Pancreas (tissue), 10 donors: ENCODE data around the gene DEUP1. TPM values are rescaled to one million over a fixed set of nuclear protein-coding genes. Genes with fewer than 3 reads are reported as not detected.

ENCODE experiments used
- ATAC-seq, 4 donors: fragments of 200-7000 bp; cut with Tn5 transposase; one replicate each; pipeline versions ENCODE4 v1.8.0 to v1.9.1; 2020; ENCODE audit warnings: mild to moderate bottlenecking in 4 of 4, moderate library complexity in 4 of 4
- DNase-seq, 6 donors: peaks; one replicate each; pipeline ENCODE4 v3.0.0-alpha.2; 2020
- FAIRE-seq: peaks from 2 replicates; lab custom pipeline; 2012; peaks lifted over from hg19 to GRCh38; lab: Jason Lieb, UNC
- H3K27ac ChIP-seq, 4 donors: fragments of 200-600 bp; sonication (generic); 1 replicate in 3 of 4; 2 replicates in 1 of 4; pipeline versions ENCODE4 v1.5.0 to v1.8.0; 2020
- H3K27me3 ChIP-seq, 4 donors: fragments of 200-600 bp; one replicate each; pipeline ENCODE4 v1.8.0; 2021
- H3K36me3 ChIP-seq, 3 donors: fragments of 200-600 bp; sonication (generic) in 1 of 3; one replicate each; pipeline versions ENCODE4 v1.5.0 to v1.8.0; 2020 to 2021
- H3K4me1 ChIP-seq, 3 donors: fragments of 200-600 bp; one replicate each; pipeline ENCODE4 v1.8.0; 2021
- H3K4me3 ChIP-seq, 4 donors: fragments of 200-600 bp; sonication (generic) in 2 of 4; one replicate each; pipeline versions ENCODE4 v1.5.0 to v1.8.0; 2020 to 2021
- H3K9me3 ChIP-seq, 4 donors: fragments of 200-600 bp; one replicate each; pipeline ENCODE4 v1.8.0; 2021
- CTCF ChIP-seq, 4 donors: fragments of 200-600 bp; sonication (generic) in 3 of 4; IDR thresholded peaks; one replicate each; pipeline versions ENCODE4 v1.5.0 to v1.8.0; 2021; ENCODE audit warnings: antibody characterized with exemption in 4 of 4
- WGBS, 2 donors: extraction: QIAGEN DNeasy Blood & Tissue Kit; methylation state at CpG; one replicate each; pipeline ENCODE4 v1.1.7; 2013; 5-methylcytosine and 5-hydroxymethylcytosine counted together
- intact Hi-C, 3 donors: fragments of 100-400 bp; cut with DNase I; formaldehyde crosslinking; loops; one replicate each; pipeline versions ENCODE4 v1.11.1 to v1.14.2; 2022
- polyA plus RNA-seq, 2 donors: library from polyadenylated mRNA; stranded (reverse); fragments of 200-250 nt; gene quantifications; one replicate each; pipeline ENCODE4 v1.2.3, GENCODE V29; 2013
- total RNA-seq, 6 donors: library from RNA; stranded (reverse); fragmentation: NEBNext Ultra II Directional in 4 of 6; extraction: Animal tissue kit (Norgen Biotek cat#: 25700) in 4 of 6; gene quantifications; one replicate each; pipeline versions ENCODE4 v1.2.1 to v1.2.4, GENCODE V29; 2021 to 2023
- donor health status: healthy with polysubstance abuse.
- donor health status: DM: no; HTN: no; CAD: no; lungs with moderate emphysema.
- donor health status: DM: no; HTN: no; CAD: no.
- donor health status: control.
- donor health status: control.
- donor health status: Bipolar disorder and iron deficiency.
- donor health status: DM: yes; HTN: yes; CAD: no.
- donor health status: DM: no; HTN: no; CAD: no.
- donor health status: DM: no; HTN: no; CAD: no.
- donor health status: DM: yes; HTN: yes; CAD: no.

Gene DEUP1
- total RNA-seq (under 1 TPM in 5 of 6 donors, not detected in 1; 0.12 to 0.52 (median 0.28) TPM), polyA plus RNA-seq (1 to 10 TPM in 1 of 2 donors, under 1 TPM in 1; 0.15 to 1.1 TPM)

- ATAC-seq (peak; percentile 94 to 98 (median 95)), FAIRE-seq (no peak), DNase-seq (peak; percentile 66 to 91 (median 78))
- Histone ChIP-seq H3K4me3 (peak within 1 kb of the TSS; percentile 18 to 51 (median 44)), H3K4me1 (no peaks in the 10 kb centered on the region), H3K27ac (no peak within 1 kb of the TSS), H3K27me3 (no peaks in the 10 kb centered on the region), H3K9me3 (no peaks in the 10 kb centered on the region), H3K36me3 (no peaks in the 10 kb centered on the region)
- TF ChIP-seq CTCF (IDR thresholded peaks at IDR 0.05): no peak
- intact Hi-C loops: no loop called here
- WGBS, 2 donors: 5 to 6% methylated on average over 54 to 73 of the region's 73 CpGs
Measured at GRCh38 chr11:93330446-93330984, at the start of gene DEUP1. TSS of gene DEUP1 (plus strand) at chr11:93330742. CDS start at chr11:93332260, 1,518 bp downstream.

GRCh38 chr11:93285430-93285829 lies 45.1 kb upstream of the DEUP1 start:
- H3K27ac ChIP-seq: no peak overlapping the region
- H3K27me3 ChIP-seq: no peaks in the 10 kb centered on the region
- intact Hi-C loops: no loop called here
- TF ChIP-seq CTCF (IDR thresholded peaks at IDR 0.05): no peak
- 37 to 90% methylated on average over 2 of the region's 2 CpGs for WGBS, 2 donors
- H3K4me3 ChIP-seq: no peak overlapping the region
- no peaks in the 10 kb centered on the region for H3K9me3 ChIP-seq
- DNase-seq (no peak), FAIRE-seq (no peak), ATAC-seq (no peak)
- no peaks in the 10 kb centered on the region for H3K36me3 ChIP-seq
- H3K4me1 ChIP-seq: no peaks in the 10 kb centered on the region

GRCh38 chr11:93287434-93287833 lies 43.1 kb upstream of the DEUP1 start:
- ATAC-seq: no peak
- no peak for FAIRE-seq
- intact Hi-C loops: no loop called here
- Histone ChIP-seq H3K27me3 (no peaks in the 10 kb centered on the region), H3K4me1 (no peaks in the 10 kb centered on the region), H3K9me3 (no peaks in the 10 kb centered on the region), H3K27ac (no peak overlapping the region), H3K36me3 (no peaks in the 10 kb centered on the region), H3K4me3 (no peak overlapping the region)
- WGBS, 2 donors: 90 to 92% methylated on average over 2 of the region's 2 CpGs
- no peak for DNase-seq
- no peak for TF ChIP-seq CTCF (IDR thresholded peaks at IDR 0.05)

- ATAC-seq (no peak), DNase-seq (no peak), FAIRE-seq (no peak)
- Histone ChIP-seq H3K27ac (no peak overlapping the region), H3K27me3 (no peaks in the 10 kb centered on the region), H3K4me1 (no peaks in the 10 kb centered on the region), H3K9me3 (no peaks in the 10 kb centered on the region), H3K36me3 (no peaks in the 10 kb centered on the region), H3K4me3 (no peak overlapping the region)
- WGBS, 2 donors: 44 to 52% methylated on average over 3 of the region's 3 CpGs
- no peak for TF ChIP-seq CTCF (IDR thresholded peaks at IDR 0.05)
- intact Hi-C loops: no loop called here
Measured at GRCh38 chr11:93288079-93288478, 42.5 kb upstream of the DEUP1 start.

GRCh38 chr11:93288767-93289166 lies 41.8 kb upstream of the DEUP1 start:
- no peak overlapping the region for H3K4me3 ChIP-seq
- FAIRE-seq: no peak
- H3K9me3 ChIP-seq: no peaks in the 10 kb centered on the region
- no peaks in the 10 kb centered on the region for H3K36me3 ChIP-seq
- intact Hi-C loops: no loop called here
- H3K27me3 ChIP-seq: no peaks in the 10 kb centered on the region
- no peak for TF ChIP-seq CTCF (IDR thresholded peaks at IDR 0.05)
- H3K4me1 ChIP-seq: no peaks in the 10 kb centered on the region
- no peak overlapping the region for H3K27ac ChIP-seq
- no peak for ATAC-seq
- DNase-seq: no peak
- WGBS, 2 donors: 93 to 98% methylated on average over 2 of the region's 2 CpGs
